ENCODE data around the gene TMEM236. TPM values are rescaled to one million over a fixed set of nuclear protein-coding genes. Genes with fewer than 3 reads are reported as not detected.

The TMEM236 gene
- total and polyA plus RNA-seq, 9 of the 15 experiments (the other 6 are each of a cell fraction or from before 2014, with no cell fraction given), result 0.04 to 0.13 (median 0.04) TPM; not detected in 4

GRCh38 chr10:17713758-17714157, 38.2 kb upstream of the TMEM236 start (continued):
- TF ChIP-seq, protein P1, sequence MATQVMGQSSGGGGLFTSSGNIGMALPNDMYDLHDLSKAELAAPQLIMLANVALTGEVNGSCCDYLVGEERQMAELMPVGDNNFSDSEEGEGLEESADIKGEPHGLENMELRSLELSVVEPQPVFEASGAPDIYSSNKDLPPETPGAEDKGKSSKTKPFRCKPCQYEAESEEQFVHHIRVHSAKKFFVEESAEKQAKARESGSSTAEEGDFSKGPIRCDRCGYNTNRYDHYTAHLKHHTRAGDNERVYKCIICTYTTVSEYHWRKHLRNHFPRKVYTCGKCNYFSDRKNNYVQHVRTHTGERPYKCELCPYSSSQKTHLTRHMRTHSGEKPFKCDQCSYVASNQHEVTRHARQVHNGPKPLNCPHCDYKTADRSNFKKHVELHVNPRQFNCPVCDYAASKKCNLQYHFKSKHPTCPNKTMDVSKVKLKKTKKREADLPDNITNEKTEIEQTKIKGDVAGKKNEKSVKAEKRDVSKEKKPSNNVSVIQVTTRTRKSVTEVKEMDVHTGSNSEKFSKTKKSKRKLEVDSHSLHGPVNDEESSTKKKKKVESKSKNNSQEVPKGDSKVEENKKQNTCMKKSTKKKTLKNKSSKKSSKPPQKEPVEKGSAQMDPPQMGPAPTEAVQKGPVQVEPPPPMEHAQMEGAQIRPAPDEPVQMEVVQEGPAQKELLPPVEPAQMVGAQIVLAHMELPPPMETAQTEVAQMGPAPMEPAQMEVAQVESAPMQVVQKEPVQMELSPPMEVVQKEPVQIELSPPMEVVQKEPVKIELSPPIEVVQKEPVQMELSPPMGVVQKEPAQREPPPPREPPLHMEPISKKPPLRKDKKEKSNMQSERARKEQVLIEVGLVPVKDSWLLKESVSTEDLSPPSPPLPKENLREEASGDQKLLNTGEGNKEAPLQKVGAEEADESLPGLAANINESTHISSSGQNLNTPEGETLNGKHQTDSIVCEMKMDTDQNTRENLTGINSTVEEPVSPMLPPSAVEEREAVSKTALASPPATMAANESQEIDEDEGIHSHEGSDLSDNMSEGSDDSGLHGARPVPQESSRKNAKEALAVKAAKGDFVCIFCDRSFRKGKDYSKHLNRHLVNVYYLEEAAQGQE (IDR thresholded peaks at IDR 0.05; ENCODE audit: borderline replicate concordance), result no peak
- TF ChIP-seq, protein P1 (CRISPR knock-in tag; IDR thresholded peaks at IDR 0.05; ENCODE audit: low read depth), result no peak
- TF ChIP-seq PTRF (tag; IDR thresholded peaks at IDR 0.05), result no peak
- no peak for TF ChIP-seq SUPT5H (IDR thresholded peaks at IDR 0.05)
